Forelimb muscle (tissue), 1 donor: ENCODE measurements around the gene SNPH. TPM values are rescaled to one million over a fixed set of nuclear protein-coding genes. Genes with fewer than 3 reads are reported as not detected.

Experiments
- DNase-seq: peaks from one replicate; pipeline ENCODE4 v3.0.0-alpha.2; 2013; ENCODE audit warnings: low read depth
- polyA plus RNA-seq: library from polyadenylated mRNA; unstranded; fragments of 120-200 nt; gene quantifications from one replicate; pipeline ENCODE4 v1.2.1, GENCODE V29; 2013; ENCODE audit not compliant: insufficient read length

Gene SNPH
- polyA plus RNA-seq, 1 donor: 9.0 TPM

GRCh38 chr20:1287787-1288569 lies 21.9 kb downstream of the SNPH start:
- DNase-seq: no peak

DNA sequence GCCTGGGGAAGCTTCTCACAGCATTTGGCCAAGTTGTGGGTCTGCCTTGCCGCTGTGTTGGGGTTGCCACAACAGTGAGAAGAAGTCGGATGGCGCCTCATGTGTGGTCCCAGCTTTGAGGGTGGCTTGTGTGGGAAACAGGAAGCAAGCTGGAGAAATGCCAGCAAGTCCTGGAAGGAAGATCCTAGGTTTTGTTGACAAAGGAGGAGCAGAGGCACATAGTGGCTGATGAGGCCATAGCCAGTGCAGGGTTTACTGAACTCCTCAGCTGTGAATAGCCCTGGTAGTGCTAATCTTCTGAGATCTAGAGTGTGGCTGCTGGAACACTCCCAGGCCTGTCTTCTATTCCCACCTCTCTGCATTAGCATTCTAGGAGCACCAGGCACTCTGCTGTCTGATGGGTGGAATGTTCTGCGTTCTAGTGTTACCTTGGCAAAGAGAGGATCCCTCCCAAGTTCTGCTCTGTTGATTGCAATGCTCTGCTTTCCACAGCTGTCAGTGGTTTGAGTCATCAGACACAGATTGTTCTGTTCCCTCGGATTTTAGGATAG lies 25.2 kb downstream of the SNPH start:
- no peak for DNase-seq

- no peak for DNase-seq
These were observed 26.5 kb downstream of the SNPH start for GRCh38 chr20:1292620-1293019.

GRCh38 chr20:1293641-1294379 lies 27.7 kb downstream of the SNPH start:
- DNase-seq: no peak

- DNase-seq: no peak
These were observed 28.4 kb downstream of the SNPH start for GRCh38 chr20:1294497-1294896.

DNA sequence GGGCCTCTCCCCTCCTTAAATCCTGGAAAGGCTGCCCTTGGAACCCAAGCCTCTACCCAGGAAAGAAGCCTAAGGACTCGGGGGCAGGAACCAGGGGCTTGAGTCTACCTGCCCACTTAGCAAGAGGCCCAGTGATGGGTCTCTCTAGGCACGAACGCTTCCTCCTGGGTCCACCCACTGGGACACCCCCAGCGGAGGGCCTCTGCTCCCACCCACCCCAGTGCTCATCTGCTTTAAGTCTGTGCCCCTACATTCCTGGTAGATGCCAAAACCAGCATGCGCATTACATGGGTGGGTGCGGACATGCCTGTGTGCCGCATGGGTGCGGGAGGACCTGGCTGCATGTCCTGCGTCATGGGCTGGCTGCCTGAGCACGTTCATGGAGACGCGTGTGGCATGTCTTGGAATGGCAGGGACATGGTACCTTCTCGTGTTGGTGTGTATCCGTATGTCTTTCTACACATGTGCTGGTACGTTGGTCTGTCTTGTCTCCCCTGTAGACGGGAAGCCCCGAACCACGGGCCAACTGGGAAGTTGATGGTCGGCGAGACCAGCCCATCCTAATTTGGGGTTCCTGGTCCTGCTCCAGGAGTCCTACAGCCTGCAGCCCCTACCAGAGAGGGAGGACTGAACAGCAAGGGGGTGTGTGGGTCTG lies 29.3 kb downstream of the SNPH start:
- DNase-seq: no peak

GRCh38 chr20:1296117-1296610 lies 30.1 kb downstream of the SNPH start:
- no peak for DNase-seq

DNA sequence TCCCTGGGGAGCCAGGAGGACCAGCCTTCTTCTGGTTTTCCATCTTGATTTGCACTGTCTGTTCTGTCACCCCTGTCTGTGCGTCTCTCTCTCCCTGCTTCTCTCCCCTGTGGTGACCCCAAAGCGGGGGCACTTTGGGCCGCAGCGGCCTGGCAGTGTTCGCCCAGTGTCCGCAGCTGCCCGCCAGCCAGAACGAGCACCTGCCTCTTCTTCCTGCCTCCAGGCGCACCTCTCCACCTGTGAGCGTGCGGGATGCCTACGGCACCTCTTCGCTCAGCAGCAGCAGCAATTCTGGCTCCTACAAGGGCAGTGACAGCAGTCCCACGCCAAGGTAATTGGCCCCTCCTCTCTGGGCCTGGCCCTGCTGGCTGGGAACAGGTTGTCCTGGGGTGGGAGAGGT lies 30.8 kb downstream of the SNPH start:
- no peak for DNase-seq

DNA sequence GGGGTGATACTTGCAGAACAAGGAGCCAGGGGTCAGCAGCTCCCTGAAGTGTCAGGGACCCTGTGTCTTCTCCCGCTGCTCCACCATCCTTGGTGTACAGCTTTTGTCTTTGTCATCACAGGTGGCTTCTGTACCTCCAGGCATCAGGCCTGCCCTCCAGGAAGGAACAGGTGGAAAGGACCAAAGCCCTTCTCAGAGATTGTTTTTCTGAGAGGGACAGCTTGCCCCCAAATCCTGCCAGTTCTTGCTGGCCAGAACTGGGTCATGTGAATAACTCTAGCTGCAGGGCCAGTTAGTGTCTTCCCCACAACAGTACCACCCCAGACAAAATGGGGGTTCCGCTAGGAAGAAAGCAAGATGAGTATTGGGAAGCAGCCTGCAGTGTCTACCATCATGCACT lies 31.4 kb downstream of the SNPH start:
- DNase-seq: no peak

DNA sequence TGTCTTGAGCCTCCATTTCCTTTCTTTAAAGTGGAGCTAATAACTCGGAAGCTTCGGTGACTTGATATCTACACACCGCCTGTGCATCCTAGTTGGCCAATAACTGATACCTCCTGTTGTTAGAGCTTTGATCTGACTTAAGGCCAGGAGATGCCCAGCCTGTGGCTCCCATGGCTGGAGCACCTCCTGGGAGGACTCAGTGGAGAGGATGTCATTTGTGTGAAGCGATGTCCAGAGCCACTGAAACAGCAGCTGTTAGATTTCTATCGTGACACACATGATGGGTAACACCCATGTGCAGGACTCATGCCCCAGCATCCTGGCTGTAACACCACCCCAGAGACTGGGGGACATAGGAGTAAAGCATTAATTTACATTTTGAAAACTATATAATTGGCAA lies 32.1 kb downstream of the SNPH start:
- no peak for DNase-seq

GRCh38 chr20:1298888-1299511 lies 32.9 kb downstream of the SNPH start:
- no peak for DNase-seq

DNA sequence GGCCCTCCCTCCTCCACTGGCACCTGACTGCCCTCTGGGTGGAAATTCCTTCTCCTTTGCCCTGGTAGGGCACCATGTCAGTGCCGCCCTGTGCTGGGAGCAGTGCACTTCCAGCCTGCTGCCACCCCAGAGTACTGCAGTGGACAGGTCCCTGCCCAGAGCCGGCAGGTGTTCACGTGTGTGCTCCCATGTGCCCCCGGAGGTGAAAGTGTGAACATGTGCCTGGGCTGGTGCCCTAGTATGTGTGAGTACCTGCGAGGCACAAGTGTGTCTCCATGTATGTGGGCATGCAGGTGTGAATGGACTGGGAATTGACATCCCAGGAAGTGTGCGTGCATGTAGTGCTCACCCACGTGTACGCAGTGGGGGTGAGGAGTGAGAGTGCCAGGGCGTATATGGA lies 33.4 kb downstream of the SNPH start:
- DNase-seq: no peak

GRCh38 chr20:1300083-1300840 lies 34.2 kb downstream of the SNPH start:
- DNase-seq: no peak

DNA sequence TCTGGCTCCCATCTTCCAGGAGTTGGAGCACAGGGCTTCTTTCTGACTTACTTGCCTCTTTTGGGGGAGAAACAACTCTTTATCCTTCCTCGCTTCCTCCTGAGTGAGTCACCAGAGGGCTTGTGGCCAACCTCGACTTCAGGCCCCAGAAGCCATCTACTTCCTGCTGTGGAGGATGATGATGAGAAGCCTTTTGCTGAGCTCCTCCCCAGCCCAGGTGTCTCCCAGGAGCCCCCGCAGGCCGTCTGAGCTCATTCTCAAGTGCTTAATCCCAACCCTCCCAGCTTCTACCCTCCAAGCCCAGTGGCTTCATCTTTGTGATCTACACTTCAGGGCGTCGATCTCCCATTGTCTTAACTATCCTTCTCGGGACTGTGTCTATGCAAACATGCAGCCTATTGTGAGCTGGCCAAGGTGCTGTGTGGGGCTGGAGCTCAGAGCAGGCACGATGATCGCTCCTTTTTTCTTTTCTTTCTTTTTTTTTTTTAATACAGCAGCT lies 35.0 kb downstream of the SNPH start:
- DNase-seq: no peak

DNA sequence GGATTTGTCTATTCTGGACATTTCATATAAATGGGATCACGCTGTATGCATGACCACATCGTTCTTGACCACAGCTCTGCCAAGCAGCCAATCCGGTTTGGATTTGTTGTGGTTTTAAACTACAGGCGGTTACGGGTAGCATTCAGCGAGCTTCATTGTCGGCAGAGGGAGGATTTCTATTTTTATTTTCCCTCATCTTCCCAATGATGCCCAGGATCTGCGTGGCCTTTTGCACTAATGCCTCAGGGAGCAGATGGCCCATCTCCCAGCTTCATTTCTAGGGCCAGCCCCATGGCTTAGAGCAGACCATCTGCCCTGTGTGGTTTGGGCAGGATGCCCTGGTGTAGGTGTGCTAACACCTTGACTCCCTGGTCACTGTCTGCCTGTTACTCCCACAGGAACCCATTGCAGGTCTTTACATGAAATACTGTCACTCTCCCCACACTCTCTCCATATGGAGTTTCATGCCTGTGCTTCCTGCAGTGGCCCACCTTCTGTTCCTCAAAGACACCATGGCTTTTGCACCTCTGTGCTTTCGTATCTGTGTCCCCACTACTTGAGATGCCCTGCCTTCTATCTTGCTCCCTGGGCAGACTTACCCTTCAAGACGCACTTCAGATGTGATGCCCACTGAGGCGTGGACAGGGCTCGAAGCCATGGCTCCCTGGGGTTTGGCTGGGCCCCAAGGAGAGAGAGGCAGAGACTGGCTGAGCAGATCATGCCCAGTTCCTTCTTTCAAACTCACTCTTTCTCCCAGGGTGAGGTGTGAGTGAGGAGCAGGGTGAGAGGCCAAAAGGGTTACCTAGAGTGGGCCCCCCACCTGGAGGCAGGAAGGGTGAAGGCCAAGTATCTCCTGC lies 36.8 kb downstream of the SNPH start:
- DNase-seq: no peak

GRCh38 chr20:1304710-1305515 lies 38.8 kb downstream of the SNPH start:
- no peak for DNase-seq

DNA sequence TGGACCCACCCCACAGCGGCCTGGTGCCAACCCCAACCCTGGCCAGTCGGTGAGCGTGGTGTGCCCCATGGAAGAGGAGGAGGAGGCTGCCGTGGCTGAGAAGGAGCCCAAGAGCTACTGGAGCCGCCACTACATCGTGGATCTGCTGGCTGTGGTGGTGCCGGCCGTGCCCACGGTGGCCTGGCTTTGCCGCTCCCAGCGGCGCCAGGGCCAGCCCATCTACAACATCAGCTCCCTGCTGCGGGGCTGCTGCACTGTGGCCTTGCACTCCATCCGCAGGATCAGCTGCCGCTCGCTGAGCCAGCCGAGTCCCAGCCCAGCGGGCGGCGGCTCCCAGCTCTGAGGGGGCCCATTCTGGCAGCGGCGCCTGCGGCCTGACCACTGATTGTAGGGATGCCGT lies 39.6 kb downstream of the SNPH start:
- DNase-seq: no peak

GRCh38 chr20:1306316-1307135 lies 40.4 kb downstream of the SNPH start:
- no peak for DNase-seq
